AG08395 (cell line): ENCODE results near the gene SNUPN.

ENCODE experiments used
- DNase-seq: peaks from one replicate; pipeline ENCODE4 v3.0.0; 2012; ENCODE audit warnings: mixed read lengths, low spot score

The SNUPN gene

GRCh38 chr15:75625542-75626347 is at the start of gene SNUPN:
SNUPN (minus strand) TSS chr15:75625725; CDS start chr15:75621051, 4,674 bp downstream.
- DNase-seq = peak; percentile 95

GRCh38 chr15:75674366-75674765 is 48.8 kb upstream of the SNUPN start:
- DNase-seq = no peak

GRCh38 chr15:75673426-75674235 is 48.1 kb upstream of the SNUPN start:
- DNase-seq = peak; percentile 88

GRCh38 chr15:75672646-75673425 is 47.3 kb upstream of the SNUPN start:
- peak; percentile 46 for DNase-seq

- peak; percentile 42 for DNase-seq
Observed at GRCh38 chr15:75671730-75672602, 46.4 kb upstream of the SNUPN start.

GRCh38 chr15:75669879-75670212 is 44.3 kb upstream of the SNUPN start:
- no peak for DNase-seq

GRCh38 chr15:75669191-75669878 is 43.8 kb upstream of the SNUPN start:
- no peak for DNase-seq

- peak; percentile 97 for DNase-seq
Observed at GRCh38 chr15:75666823-75667501, 41.4 kb upstream of the SNUPN start.

- DNase-seq = no peak
Observed at GRCh38 chr15:75663931-75664421, 38.5 kb upstream of the SNUPN start.

GRCh38 chr15:75662823-75663519 is 37.4 kb upstream of the SNUPN start:
- DNase-seq = no peak

- DNase-seq = no peak
Observed at GRCh38 chr15:75661756-75662140, 36.2 kb upstream of the SNUPN start.

GRCh38 chr15:75661100-75661755 is 35.7 kb upstream of the SNUPN start:
- DNase-seq = peak; percentile 93

GRCh38 chr15:75659928-75660645 is 34.6 kb upstream of the SNUPN start:
- no peak for DNase-seq

GRCh38 chr15:75659141-75659771 is 33.7 kb upstream of the SNUPN start:
- DNase-seq = no peak

GRCh38 chr15:75656813-75657212 is 31.3 kb upstream of the SNUPN start:
- no peak for DNase-seq

GRCh38 chr15:75656331-75656730 is 30.8 kb upstream of the SNUPN start:
- DNase-seq = no peak

- DNase-seq = no peak
Observed at GRCh38 chr15:75655931-75656330, 30.4 kb upstream of the SNUPN start.
